ENCODE measurements around the gene LAMA1. TPM values are rescaled to one million over a fixed set of nuclear protein-coding genes. Genes with fewer than 3 reads are reported as not detected.
A peak's percentile ranks its signal among the peaks of the same experiment; 100 is the strongest.

The LAMA1 gene
- total RNA-seq, 1 donor from 2014 or later = 1.4 TPM

- intact Hi-C loops (cut with DNase I) = no loop called here
- Histone ChIP-seq H3K4me3 (no peak overlapping the region), H3K4me1 (no peaks in the 10 kb centered on the region), H3K36me3 (no peaks in the 10 kb centered on the region), H3K9me3 (no peaks in the 10 kb centered on the region), H3K27ac (no peak overlapping the region), H3K27me3 (no peaks in the 10 kb centered on the region)
- no peak for TF ChIP-seq CTCF (IDR thresholded peaks at IDR 0.05)
- ATAC-seq = no peak
- DNase-seq = no peak
Observed at GRCh38 chr18:7048081-7048480, 69.5 kb downstream of the LAMA1 start.

- no peak for TF ChIP-seq CTCF (IDR thresholded peaks at IDR 0.05)
- Histone ChIP-seq H3K27me3 (no peaks in the 10 kb centered on the region), H3K4me1 (no peaks in the 10 kb centered on the region), H3K4me3 (no peak overlapping the region), H3K9me3 (no peaks in the 10 kb centered on the region), H3K27ac (no peak overlapping the region), H3K36me3 (no peaks in the 10 kb centered on the region)
- DNase-seq (no peak), ATAC-seq (no peak)
- intact Hi-C loops (cut with DNase I) = no loop called here
Observed at GRCh38 chr18:7047336-7047735, 70.3 kb downstream of the LAMA1 start.

GRCh38 chr18:7038330-7038851, 79.2 kb downstream of the LAMA1 start:
- Histone ChIP-seq H3K4me3 (peak overlapping the region; percentile 16), H3K27me3 (no peaks in the 10 kb centered on the region), H3K27ac (peak overlapping the region; percentile 42), H3K36me3 (no peaks in the 10 kb centered on the region), H3K9me3 (no peaks in the 10 kb centered on the region), H3K4me1 (no peaks in the 10 kb centered on the region)
- ATAC-seq = peak; percentile 95
- intact Hi-C loops (cut with DNase I) = no loop called here
- TF ChIP-seq CTCF (IDR thresholded peaks at IDR 0.05) = peak; percentile 56
- peak; percentile 84 for DNase-seq

GRCh38 chr18:7037470-7037869, 80.1 kb downstream of the LAMA1 start:
- Histone ChIP-seq H3K27me3 (no peaks in the 10 kb centered on the region), H3K4me3 (no peak overlapping the region), H3K9me3 (no peaks in the 10 kb centered on the region), H3K4me1 (no peaks in the 10 kb centered on the region), H3K36me3 (no peaks in the 10 kb centered on the region), H3K27ac (peak overlapping the region; percentile 42)
- intact Hi-C loops (cut with DNase I) = no loop called here
- DNase-seq = no peak
- ATAC-seq = no peak
- no peak for TF ChIP-seq CTCF (IDR thresholded peaks at IDR 0.05)

- no peaks in the 10 kb centered on the region for H3K36me3 ChIP-seq
- H3K27ac ChIP-seq = no peak overlapping the region
- H3K27me3 ChIP-seq = no peaks in the 10 kb centered on the region
- no peak overlapping the region for H3K4me3 ChIP-seq
- DNase-seq (no peak), ATAC-seq (no peak)
- intact Hi-C loops (cut with DNase I) = no loop called here
- TF ChIP-seq CTCF (IDR thresholded peaks at IDR 0.05) = no peak
- H3K4me1 ChIP-seq = no peaks in the 10 kb centered on the region
- no peaks in the 10 kb centered on the region for H3K9me3 ChIP-seq
Observed at GRCh38 chr18:7035807-7036206, 81.8 kb downstream of the LAMA1 start.

GRCh38 chr18:7034924-7035323, 82.7 kb downstream of the LAMA1 start:
- ATAC-seq (no peak), DNase-seq (no peak)
- H3K36me3 ChIP-seq = no peaks in the 10 kb centered on the region
- intact Hi-C loops (cut with DNase I) = no loop called here
- H3K9me3 ChIP-seq = no peaks in the 10 kb centered on the region
- no peak overlapping the region for H3K4me3 ChIP-seq
- no peak for TF ChIP-seq CTCF (IDR thresholded peaks at IDR 0.05)
- no peaks in the 10 kb centered on the region for H3K4me1 ChIP-seq
- no peak overlapping the region for H3K27ac ChIP-seq
- H3K27me3 ChIP-seq = no peaks in the 10 kb centered on the region
